ENCODE measurements around the gene PHF3.
"Not testable (repeated sequence)": the region's sequence is repeated elsewhere in the genome, so short reads cannot be mapped to it uniquely, and the experiment has no call there.

PHF3 gene

GRCh38 chr6:63750400-63750799 lies 114.8 kb downstream of the PHF3 start:
- Histone ChIP-seq H3K79me2 (ENCODE audit: control insufficient read depth, low read length) (no peaks in the 10 kb centered on the region), H3K27me3 (ENCODE audit: control insufficient read depth, low read length) (no peaks in the 10 kb centered on the region), H3K36me3 (ENCODE audit: control insufficient read depth, low read length) (no peaks in the 10 kb centered on the region), H3K4me2 (ENCODE audit: low read length) (no peak overlapping the region), H3K9me3 (ENCODE audit: control insufficient read depth, insufficient read depth, low read length) (no peaks in the 10 kb centered on the region), H3F3A (ENCODE audit: control insufficient read depth, insufficient read depth) (no peaks in the 10 kb centered on the region), H3K9me2 (replicated peaks; ENCODE audit: control insufficient read depth, low read length) (no peaks in the 10 kb centered on the region), H4K20me1 (ENCODE audit: control insufficient read depth, insufficient read depth, low read depth, low read length) (no peaks in the 10 kb centered on the region), H3K4me1 (ENCODE audit: control insufficient read depth, low read length) (no peaks in the 10 kb centered on the region), H3K4me3 (ENCODE audit: low read length) (no peak overlapping the region), H3K27ac (ENCODE audit: low read depth, low read length) (no peak overlapping the region)
- TF ChIP-seq EZH2phosphoT487 (IDR thresholded peaks at IDR 0.05; ENCODE audit: borderline replicate concordance, low read length) (no peak), CTCF (IDR thresholded peaks at IDR 0.05; ENCODE audit: low read depth, low read length, poor library complexity, severe bottlenecking) (no peak)

GRCh38 chr6:63757275-63757674 lies 121.7 kb downstream of the PHF3 start:
- not testable (repeated sequence) for H3K9me3 ChIP-seq (ENCODE audit: control insufficient read depth, insufficient read depth, low read length); H3K9me2 ChIP-seq (replicated peaks; ENCODE audit: control insufficient read depth, low read length); H3K36me3 ChIP-seq (ENCODE audit: control insufficient read depth, low read length); H3K27me3 ChIP-seq (ENCODE audit: control insufficient read depth, low read length); H4K20me1 ChIP-seq (ENCODE audit: control insufficient read depth, insufficient read depth, low read depth, low read length); H3K79me2 ChIP-seq (ENCODE audit: control insufficient read depth, low read length); H3K4me1 ChIP-seq (ENCODE audit: control insufficient read depth, low read length); H3K4me3 ChIP-seq (ENCODE audit: low read length); H3K4me2 ChIP-seq (ENCODE audit: low read length); H3F3A ChIP-seq (ENCODE audit: control insufficient read depth, insufficient read depth); H3K27ac ChIP-seq (ENCODE audit: low read depth, low read length)

GRCh38 chr6:63757826-63758225 lies 122.2 kb downstream of the PHF3 start:
- no peaks in the 10 kb centered on the region for H3K27me3 ChIP-seq (ENCODE audit: control insufficient read depth, low read length)
- H3K27ac ChIP-seq (ENCODE audit: low read depth, low read length): no peak overlapping the region
- H3F3A ChIP-seq (ENCODE audit: control insufficient read depth, insufficient read depth): no peaks in the 10 kb centered on the region
- TF ChIP-seq CTCF (IDR thresholded peaks at IDR 0.05; ENCODE audit: low read depth, low read length, poor library complexity, severe bottlenecking) (no peak), EZH2phosphoT487 (IDR thresholded peaks at IDR 0.05; ENCODE audit: borderline replicate concordance, low read length) (no peak)
- no peaks in the 10 kb centered on the region for H4K20me1 ChIP-seq (ENCODE audit: control insufficient read depth, insufficient read depth, low read depth, low read length)
- H3K9me3 ChIP-seq (ENCODE audit: control insufficient read depth, insufficient read depth, low read length): peaks cover 6% of the 10 kb centered on the region; the same call in 1 of the 2 replicates
- 0 out of 2 replicates have a peak, but pooled peaks cover 2% of the 10 kb centered on the region for H3K4me1 ChIP-seq (ENCODE audit: control insufficient read depth, low read length)
- no peaks in the 10 kb centered on the region for H3K79me2 ChIP-seq (ENCODE audit: control insufficient read depth, low read length)
- no peak overlapping the region for H3K4me3 ChIP-seq (ENCODE audit: low read length)
- no peaks in the 10 kb centered on the region for H3K9me2 ChIP-seq (replicated peaks; ENCODE audit: control insufficient read depth, low read length)
- no peaks in the 10 kb centered on the region for H3K36me3 ChIP-seq (ENCODE audit: control insufficient read depth, low read length)
- no peak overlapping the region for H3K4me2 ChIP-seq (ENCODE audit: low read length)

GRCh38 chr6:63759605-63760105 lies 124.1 kb downstream of the PHF3 start:
- H3K79me2 ChIP-seq (ENCODE audit: control insufficient read depth, low read length): no peaks in the 10 kb centered on the region
- H3K27me3 ChIP-seq (ENCODE audit: control insufficient read depth, low read length): no peaks in the 10 kb centered on the region
- no peak overlapping the region for H3K4me3 ChIP-seq (ENCODE audit: low read length)
- no peak overlapping the region for H3K27ac ChIP-seq (ENCODE audit: low read depth, low read length)
- H3K9me3 ChIP-seq (ENCODE audit: control insufficient read depth, insufficient read depth, low read length): peaks cover 6% of the 10 kb centered on the region; the same call in 1 of the 2 replicates
- no peaks in the 10 kb centered on the region for H4K20me1 ChIP-seq (ENCODE audit: control insufficient read depth, insufficient read depth, low read depth, low read length)
- H3K4me1 ChIP-seq (ENCODE audit: control insufficient read depth, low read length): peaks cover 7% of the 10 kb centered on the region; the same call in 1 of the 2 replicates
- no peak overlapping the region for H3K4me2 ChIP-seq (ENCODE audit: low read length)
- TF ChIP-seq EZH2phosphoT487 (IDR thresholded peaks at IDR 0.05; ENCODE audit: borderline replicate concordance, low read length): no peak
- no peak for TF ChIP-seq CTCF (IDR thresholded peaks at IDR 0.05; ENCODE audit: low read depth, low read length, poor library complexity, severe bottlenecking)
- H3F3A ChIP-seq (ENCODE audit: control insufficient read depth, insufficient read depth): no peaks in the 10 kb centered on the region
- no peaks in the 10 kb centered on the region for H3K36me3 ChIP-seq (ENCODE audit: control insufficient read depth, low read length)
- no peaks in the 10 kb centered on the region for H3K9me2 ChIP-seq (replicated peaks; ENCODE audit: control insufficient read depth, low read length)

All from DOHH2 (cell line).